Measurements from ENCODE around the gene CLCN1.

Gene CLCN1

DNA sequence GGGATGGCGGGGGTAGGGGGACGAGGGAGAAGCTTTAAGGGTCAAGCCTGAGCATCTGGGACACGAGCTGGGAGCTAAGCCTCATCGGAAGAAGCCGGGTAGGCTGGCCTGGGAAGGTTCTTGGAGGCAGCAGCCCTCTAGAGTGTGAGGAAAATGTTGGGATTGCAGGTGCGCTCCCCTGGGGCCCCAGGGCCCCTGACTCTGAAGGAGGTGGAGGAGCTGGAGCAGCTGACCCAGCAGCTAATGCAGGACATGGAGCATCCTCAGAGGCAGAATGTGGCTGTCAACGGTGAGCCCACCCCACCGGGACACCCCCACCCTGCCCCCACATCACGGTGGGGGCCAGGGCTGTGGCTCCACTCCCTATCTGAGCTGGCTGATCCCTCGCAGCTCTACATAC is 72.1 kb downstream of the CLCN1 start:
- DNase-seq (ENCODE audit: low read depth): no peak
- no peak for TF ChIP-seq MYC (IDR thresholded peaks at IDR 0.05; ENCODE audit: low read depth, low read length)
- TF ChIP-seq POLR2A (IDR thresholded peaks at IDR 0.05; ENCODE audit: extremely low read depth, insufficient read length): no peak
- TF ChIP-seq, protein P1, sequence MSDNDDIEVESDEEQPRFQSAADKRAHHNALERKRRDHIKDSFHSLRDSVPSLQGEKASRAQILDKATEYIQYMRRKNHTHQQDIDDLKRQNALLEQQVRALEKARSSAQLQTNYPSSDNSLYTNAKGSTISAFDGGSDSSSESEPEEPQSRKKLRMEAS (IDR thresholded peaks at IDR 0.05; ENCODE audit: low read depth, low read length): no peak
- TF ChIP-seq, protein P2, sequence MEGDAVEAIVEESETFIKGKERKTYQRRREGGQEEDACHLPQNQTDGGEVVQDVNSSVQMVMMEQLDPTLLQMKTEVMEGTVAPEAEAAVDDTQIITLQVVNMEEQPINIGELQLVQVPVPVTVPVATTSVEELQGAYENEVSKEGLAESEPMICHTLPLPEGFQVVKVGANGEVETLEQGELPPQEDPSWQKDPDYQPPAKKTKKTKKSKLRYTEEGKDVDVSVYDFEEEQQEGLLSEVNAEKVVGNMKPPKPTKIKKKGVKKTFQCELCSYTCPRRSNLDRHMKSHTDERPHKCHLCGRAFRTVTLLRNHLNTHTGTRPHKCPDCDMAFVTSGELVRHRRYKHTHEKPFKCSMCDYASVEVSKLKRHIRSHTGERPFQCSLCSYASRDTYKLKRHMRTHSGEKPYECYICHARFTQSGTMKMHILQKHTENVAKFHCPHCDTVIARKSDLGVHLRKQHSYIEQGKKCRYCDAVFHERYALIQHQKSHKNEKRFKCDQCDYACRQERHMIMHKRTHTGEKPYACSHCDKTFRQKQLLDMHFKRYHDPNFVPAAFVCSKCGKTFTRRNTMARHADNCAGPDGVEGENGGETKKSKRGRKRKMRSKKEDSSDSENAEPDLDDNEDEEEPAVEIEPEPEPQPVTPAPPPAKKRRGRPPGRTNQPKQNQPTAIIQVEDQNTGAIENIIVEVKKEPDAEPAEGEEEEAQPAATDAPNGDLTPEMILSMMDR (IDR thresholded peaks at IDR 0.05; ENCODE audit: low read depth, low read length): no peak
- H3K4me3 ChIP-seq (ENCODE audit: low read depth, low read length): no peak overlapping the region

DNA sequence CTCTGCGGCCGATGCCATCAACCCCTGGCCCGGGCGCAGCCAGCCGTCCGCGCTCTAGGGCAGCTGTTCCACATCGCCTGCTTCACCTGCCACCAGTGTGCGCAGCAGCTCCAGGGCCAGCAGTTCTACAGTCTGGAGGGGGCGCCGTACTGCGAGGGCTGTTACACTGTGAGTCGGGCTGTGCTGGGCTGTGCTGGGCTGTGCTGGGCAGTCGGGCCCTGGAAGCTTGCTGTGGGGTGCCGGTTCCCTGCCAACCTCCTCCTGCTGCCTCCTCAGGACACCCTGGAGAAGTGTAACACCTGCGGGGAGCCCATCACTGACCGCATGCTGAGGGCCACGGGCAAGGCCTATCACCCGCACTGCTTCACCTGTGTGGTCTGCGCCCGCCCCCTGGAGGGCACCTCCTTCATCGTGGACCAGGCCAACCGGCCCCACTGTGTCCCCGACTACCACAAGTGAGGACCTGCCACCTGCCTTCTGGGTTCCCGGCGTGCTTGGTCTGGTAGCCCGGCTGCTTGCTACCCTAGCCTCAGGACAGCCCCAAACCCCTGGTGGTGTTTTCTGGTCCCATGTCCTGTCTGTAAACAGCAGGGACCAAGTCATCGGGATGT is 72.7 kb downstream of the CLCN1 start:
- H3K4me3 ChIP-seq (ENCODE audit: low read depth, low read length): no peak overlapping the region
- DNase-seq (ENCODE audit: low read depth): no peak
- TF ChIP-seq, protein P1 (IDR thresholded peaks at IDR 0.05; ENCODE audit: low read depth, low read length): no peak
- no peak for TF ChIP-seq POLR2A (IDR thresholded peaks at IDR 0.05; ENCODE audit: extremely low read depth, insufficient read length)

DNA sequence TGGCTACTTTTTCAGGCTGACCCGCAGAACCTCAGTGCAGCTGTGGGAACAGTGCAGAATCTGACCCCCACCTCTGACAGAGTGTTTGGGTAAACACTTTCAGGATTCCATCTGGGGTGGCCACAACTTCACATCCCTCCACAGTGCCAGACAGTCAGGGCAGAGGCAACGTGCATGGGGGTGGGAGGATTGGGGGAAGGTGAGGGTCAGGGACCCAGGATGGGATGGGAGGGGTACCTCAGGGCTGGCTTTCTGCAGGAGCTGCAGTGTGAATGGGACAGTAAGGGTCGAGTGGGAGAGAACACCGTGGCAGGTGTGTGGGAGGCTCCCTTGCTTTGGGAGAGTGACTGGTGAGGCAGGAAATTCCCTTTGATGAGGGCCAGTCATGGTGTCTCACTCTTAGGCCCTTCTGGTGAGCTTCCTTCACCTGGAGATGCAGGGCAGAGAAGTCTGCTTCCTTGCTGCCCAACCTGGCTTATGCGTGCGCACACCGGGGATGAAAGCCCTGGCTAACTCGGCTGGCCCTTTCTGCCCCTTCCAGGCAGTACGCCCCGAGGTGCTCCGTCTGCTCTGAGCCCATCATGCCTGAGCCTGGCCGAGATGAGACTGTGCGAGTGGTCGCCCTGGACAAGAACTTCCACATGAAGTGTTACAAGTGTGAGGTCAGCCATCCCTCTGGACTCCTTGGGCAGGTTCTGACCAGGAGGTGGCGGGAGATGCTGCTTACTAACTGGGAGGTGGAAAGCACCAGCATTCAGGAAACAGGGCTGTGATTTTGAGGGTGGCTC is 73.6 kb downstream of the CLCN1 start:
- H3K4me3 ChIP-seq (ENCODE audit: low read depth, low read length): no peak overlapping the region
- DNase-seq (ENCODE audit: low read depth): no peak
- TF ChIP-seq, protein P2 (IDR thresholded peaks at IDR 0.05; ENCODE audit: low read depth, low read length): no peak

DNA sequence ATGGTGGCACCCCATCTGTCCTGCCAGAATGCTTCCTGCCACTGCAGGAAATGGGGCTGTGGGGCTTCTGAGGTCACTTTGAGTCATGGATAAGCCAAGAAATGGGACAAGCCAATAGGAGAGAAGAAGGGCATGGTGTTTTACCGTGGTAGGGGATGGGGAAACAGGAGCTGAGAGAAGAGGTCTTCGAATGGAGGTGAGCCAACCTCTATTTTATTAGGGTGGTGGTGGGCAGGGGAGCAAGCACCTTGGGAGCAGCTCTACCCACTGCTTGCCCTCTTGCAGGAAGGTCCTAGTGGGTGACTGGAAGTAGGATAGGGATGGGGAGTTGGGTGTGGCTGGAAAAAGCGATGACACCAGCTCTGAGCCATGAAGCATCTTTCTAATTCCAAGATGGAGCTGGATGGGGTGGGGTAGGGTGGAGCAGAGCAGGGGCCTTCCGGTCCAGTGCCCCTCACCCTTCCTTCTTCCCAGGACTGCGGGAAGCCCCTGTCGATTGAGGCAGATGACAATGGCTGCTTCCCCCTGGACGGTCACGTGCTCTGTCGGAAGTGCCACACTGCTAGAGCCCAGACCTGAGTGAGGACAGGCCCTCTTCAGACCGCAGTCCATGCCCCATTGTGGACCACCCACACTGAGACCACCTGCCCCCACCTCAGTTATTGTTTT is 74.3 kb downstream of the CLCN1 start:
- H3K4me3 ChIP-seq (ENCODE audit: low read depth, low read length): no peak overlapping the region
- no peak for DNase-seq (ENCODE audit: low read depth)
- TF ChIP-seq POLR2A (IDR thresholded peaks at IDR 0.05; ENCODE audit: extremely low read depth, insufficient read length) (no peak), MYC (IDR thresholded peaks at IDR 0.05; ENCODE audit: low read depth, low read length) (no peak)
- TF ChIP-seq, protein P1 (IDR thresholded peaks at IDR 0.05; ENCODE audit: low read depth, low read length): no peak
- TF ChIP-seq, protein P2 (IDR thresholded peaks at IDR 0.05; ENCODE audit: low read depth, low read length): no peak

DNA sequence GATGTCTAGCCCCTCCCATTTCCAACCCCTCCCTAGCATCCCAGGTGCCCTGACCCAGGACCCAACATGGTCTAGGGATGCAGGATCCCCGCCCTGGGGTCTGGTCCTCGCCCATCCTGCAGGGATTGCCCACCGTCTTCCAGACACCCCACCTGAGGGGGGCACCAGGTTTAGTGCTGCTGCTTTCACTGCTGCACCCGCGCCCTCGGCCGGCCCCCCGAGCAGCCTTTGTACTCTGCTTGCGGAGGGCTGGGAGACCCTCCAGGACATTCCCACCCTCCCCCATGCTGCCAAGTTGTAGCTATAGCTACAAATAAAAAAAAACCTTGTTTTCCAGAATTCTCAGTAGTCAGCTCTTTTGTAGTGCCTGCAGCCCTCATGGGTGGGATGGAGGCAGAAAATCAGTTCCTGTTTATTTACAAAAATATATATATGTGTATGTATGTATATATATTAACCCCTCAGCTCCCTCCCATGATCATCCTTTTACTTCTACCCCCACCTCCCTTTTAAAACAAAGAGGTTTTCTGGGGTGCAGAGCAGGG is 74.9 kb downstream of the CLCN1 start:
- H3K4me3 ChIP-seq (ENCODE audit: low read depth, low read length): no peak overlapping the region

More for the DNA sequence above, 74.9 kb downstream of the CLCN1 start:
- no peak for DNase-seq (ENCODE audit: low read depth)
- TF ChIP-seq, protein P1 (IDR thresholded peaks at IDR 0.05; ENCODE audit: low read depth, low read length): no peak
- TF ChIP-seq, protein P2 (IDR thresholded peaks at IDR 0.05; ENCODE audit: low read depth, low read length): no peak
- no peak for TF ChIP-seq POLR2A (IDR thresholded peaks at IDR 0.05; ENCODE audit: extremely low read depth, insufficient read length)
- no peak for TF ChIP-seq MYC (IDR thresholded peaks at IDR 0.05; ENCODE audit: low read depth, low read length)
